NCI-H1105 (cell line): ENCODE results near the gene DENND1C.
A peak's percentile ranks its signal among the peaks of the same experiment; 100 is the strongest.

Experiments used
- DNase-seq: peaks from one replicate; lab custom pipeline; 2025; lab: John Stamatoyannopoulos, UW

DENND1C gene

DNA sequence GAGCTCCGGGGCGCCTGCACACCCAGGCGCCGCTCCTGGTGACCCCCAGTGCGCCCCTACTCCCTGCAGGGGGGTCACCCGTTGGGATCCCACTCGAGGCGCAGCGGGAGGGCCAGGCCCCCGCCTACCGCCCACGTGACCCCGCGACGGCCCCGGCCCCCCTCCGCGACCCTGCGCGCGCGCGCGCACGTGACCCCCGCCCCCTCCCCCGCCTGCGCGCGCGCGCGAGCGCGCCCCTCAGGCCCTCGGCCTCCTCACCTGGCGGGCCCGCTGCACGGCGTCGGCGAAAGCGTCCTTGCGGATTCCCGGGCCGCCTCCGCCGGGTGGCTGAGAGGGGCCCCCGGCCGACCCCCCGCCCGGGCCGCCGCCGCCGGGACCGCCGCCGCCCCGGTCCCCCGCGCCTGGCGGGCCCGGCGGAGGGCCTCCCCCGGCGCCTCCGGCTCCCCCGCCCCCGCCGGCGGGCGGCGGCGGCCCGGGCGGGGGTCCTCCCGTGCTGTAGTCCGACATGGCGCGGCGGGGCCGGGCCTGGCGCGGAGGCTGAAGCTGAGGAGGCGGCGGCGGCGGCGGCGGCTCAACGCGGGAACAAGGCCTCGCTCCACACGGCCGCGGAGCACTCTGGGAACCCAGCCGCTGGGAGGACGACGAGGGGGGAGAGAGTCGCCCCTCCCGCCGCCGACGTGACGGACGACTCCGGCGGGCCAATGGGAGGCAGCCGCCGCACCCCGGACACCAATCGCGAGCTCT is 57.2 kb downstream of the DENND1C start, which contains the start of gene KHSRP:
Gene KHSRP, minus strand, starts transcription at position 617 of the 744 bp plus-strand sequence. Its CDS starts 110 bp downstream, at position 507.
- peak; percentile 54 for DNase-seq

DNA sequence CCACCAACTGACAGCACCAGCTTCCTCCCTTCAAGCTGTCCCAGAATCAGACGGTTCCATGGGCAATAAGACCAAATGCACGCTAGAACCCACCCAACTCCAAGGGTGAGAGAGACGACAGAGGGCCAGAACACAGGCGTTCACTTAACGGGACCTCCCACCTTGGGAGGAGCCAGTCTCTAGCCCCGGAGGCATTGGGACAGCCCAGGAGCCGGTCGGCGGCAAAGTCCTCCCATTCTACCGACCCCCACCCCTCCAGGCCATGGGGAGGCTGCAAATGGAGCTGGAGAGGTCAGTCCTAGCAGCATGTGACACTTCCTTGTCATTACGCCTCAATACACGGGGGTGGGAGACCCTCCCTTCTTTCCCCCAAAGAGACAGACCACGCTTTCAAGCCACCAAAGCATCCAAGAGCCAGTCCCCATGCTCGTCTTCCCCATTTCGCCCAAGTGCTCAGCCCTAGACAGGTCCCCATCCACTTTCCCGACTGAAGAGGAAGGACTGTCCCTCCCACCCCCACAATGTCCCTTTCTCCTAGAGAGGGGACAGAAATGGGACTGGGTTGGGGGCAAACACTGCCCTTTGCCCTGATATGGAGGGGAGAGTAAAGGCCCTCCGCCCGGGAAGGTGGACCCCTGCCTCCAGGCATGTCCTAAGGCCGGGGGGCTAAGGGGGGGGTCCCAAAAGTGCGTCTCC is 57.9 kb downstream of the DENND1C start:
- DNase-seq: no peak

DNA sequence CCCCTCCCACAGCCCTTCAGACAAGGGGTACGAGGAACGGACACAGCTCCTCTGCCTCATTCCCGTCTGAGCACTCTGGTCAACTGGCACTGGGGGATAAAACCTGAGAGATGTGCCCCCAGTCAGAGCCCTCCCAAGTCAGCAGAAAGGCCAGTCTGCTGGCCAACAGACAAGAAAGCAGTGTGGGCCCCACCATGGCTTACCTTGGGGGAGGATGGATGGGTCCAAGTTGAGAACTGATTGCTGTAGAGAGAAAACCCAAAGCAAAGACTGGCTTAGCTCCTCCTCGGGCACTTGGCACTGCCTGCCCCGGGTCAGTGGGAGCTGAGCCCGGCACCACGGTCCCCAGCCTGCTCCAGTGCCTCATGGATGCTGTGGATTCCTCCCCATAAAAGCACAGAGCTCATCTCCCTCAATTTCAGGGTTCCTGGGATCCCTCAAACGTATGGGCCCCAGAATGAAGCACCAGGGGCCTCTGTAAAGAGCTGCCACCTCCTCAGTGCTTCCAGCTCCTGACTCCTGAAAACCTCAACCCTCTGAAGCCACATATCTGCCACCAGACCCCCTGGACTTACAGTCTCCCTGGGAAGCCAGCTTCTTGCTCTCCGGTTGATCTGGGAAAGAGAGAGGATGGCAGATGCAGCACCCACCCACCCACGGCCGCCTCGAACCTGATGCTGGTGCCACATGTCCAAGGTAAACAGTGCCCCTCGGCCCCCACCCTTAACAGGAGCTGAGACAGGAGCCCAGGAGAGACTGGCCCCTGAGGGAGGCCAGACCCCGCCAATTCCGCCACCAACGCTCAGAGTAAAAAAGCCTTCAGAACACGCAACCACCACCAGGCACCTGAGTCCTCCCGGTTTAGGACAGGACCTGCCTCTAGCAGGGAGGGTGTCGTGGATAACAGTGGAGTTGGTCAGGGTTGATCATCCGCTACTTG is 60.2 kb downstream of the DENND1C start:
- DNase-seq: no peak

DNA sequence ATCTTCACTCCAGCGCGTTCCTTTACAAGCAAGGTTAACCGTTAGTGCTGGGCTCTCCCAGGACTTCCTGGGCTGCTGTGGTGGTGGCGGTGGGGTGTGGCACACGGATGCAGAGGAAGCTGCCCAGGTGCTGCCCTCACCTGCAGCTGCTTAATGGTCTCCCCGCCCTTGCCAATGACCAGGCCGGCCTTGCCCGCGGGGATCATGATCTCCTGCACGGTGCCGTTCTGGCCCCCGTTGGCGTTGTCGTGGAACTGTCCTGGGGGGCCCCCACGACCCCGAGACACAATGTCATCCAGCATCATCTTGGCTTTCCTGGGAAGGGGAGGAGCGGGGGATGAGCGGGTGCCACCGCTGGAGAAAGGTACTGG is 63.0 kb downstream of the DENND1C start:
- DNase-seq: no peak

DNA sequence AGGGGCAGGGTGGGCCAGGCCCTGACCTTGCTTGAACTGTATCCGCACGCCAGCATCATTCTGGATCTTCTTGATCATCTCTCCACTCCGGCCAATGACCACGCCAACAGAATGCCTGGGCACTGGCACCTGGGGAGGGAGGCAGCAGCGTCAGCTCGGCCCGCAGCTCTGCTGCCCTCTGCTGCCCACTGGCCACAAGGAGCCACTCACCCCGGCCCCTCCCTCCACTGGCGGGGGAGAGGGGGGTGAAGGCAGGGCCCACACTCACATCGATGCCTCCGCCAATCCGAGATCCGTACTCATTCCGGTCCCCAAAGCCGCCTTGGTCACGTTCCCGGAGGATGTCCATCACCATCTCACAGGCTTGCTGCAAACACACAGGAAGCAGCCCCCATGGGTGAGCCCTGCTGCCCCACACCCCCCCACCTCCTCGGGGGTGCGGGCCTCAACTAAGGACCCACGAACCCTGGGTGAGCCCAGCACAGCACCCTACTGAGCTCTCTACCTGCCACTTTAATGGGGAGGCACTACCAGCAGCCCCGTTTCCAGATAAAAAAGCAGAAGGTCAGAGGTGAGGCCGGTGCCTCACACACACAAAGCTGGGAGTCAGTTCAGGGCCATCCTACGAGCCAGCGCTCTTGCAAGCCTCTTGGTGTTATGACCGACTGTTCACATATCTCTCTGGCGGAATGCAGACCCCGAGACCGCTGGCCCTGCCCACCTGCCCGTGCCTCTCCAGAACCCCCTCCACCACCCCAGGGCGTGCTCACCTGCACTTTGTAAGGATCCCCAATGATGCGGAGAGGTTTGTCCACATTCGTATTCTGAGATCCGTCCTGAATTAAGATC is 63.6 kb downstream of the DENND1C start:
- no peak for DNase-seq
